ENCODE data around the gene PRDM16. TPM values are rescaled to one million over a fixed set of nuclear protein-coding genes. Genes with fewer than 3 reads are reported as not detected.

Gene PRDM16
- total and polyA plus RNA-seq, 2 experiments from 2014 or later = 0.14 to 0.16 TPM

DNA sequence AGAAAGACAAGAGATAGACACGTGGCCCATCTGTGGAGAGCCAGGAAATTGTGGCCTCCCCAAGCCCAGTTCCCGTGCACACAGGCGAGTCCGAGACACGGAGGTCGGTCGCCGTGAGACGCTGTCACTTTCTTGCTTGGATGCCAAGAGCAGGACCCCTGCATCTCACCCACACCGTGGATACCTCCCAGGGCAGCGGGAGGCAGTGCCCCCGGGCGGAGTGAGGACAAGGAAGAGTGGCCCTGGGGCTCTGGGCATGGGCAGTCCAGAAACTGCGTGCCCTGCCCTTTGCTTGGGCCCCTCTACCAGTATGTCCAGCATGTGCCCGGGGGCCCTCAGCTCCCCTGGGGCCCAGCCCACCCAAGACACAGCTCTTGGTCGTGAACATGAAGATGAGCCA, 360.8 kb downstream of the PRDM16 start:
- ATAC-seq = no peak
- peaks cover 8% of the 10 kb centered on the region; the same call in 2 of the 3 replicates for H3K4me1 Mint-ChIP-seq

More for the DNA sequence above, 360.8 kb downstream of the PRDM16 start:
- no peaks in the 10 kb centered on the region for H3F3A ChIP-seq (replicated peaks; ENCODE audit: low read depth)
- Mint-ChIP-seq H3K27ac (no peak overlapping the region), H3K36me3 (ENCODE audit: low read depth) (no peaks in the 10 kb centered on the region), H3K4me3 (no peak overlapping the region), H3K9me3 (no peaks in the 10 kb centered on the region), H3K27me3 (ENCODE audit: insufficient read depth, low read depth, poor library complexity) (peaks cover 7% of the 10 kb centered on the region)
- no peaks in the 10 kb centered on the region for H3K9me2 ChIP-seq (ENCODE audit: insufficient read depth)
- no peaks in the 10 kb centered on the region for H3K79me2 ChIP-seq (replicated peaks; ENCODE audit: insufficient read depth)
- no peak for DNase-seq (ENCODE audit: low spot score)
- H3K27ac ChIP-seq (ENCODE audit: low read depth) = no peak overlapping the region
- no peaks in the 10 kb centered on the region for H3K4me1 ChIP-seq (ENCODE audit: insufficient read depth)
- TF ChIP-seq POLR2AphosphoS5 (IDR thresholded peaks at IDR 0.05; ENCODE audit: low read depth) (no peak), STAT1 (IDR thresholded peaks at IDR 0.05; ENCODE audit: unreplicated experiment) (no peak), CREB1 (CRISPR knock-in tag; IDR thresholded peaks at IDR 0.05; ENCODE audit: low read depth) (no peak), EZH2 (IDR thresholded peaks at IDR 0.05; ENCODE audit: low read depth, unreplicated experiment) (no peak), ZNF331 (CRISPR knock-in tag; IDR thresholded peaks at IDR 0.05; ENCODE audit: low read depth) (no peak), NANOG (IDR thresholded peaks at IDR 0.05; ENCODE audit: borderline replicate concordance) (no peak), JUNB (IDR thresholded peaks at IDR 0.05; ENCODE audit: unreplicated experiment) (no peak), ZNF114 (CRISPR knock-in tag; IDR thresholded peaks at IDR 0.05) (no peak), EZH2phosphoT487 (IDR thresholded peaks at IDR 0.05; ENCODE audit: unreplicated experiment) (no peak)
- TF ChIP-seq, protein P1, sequence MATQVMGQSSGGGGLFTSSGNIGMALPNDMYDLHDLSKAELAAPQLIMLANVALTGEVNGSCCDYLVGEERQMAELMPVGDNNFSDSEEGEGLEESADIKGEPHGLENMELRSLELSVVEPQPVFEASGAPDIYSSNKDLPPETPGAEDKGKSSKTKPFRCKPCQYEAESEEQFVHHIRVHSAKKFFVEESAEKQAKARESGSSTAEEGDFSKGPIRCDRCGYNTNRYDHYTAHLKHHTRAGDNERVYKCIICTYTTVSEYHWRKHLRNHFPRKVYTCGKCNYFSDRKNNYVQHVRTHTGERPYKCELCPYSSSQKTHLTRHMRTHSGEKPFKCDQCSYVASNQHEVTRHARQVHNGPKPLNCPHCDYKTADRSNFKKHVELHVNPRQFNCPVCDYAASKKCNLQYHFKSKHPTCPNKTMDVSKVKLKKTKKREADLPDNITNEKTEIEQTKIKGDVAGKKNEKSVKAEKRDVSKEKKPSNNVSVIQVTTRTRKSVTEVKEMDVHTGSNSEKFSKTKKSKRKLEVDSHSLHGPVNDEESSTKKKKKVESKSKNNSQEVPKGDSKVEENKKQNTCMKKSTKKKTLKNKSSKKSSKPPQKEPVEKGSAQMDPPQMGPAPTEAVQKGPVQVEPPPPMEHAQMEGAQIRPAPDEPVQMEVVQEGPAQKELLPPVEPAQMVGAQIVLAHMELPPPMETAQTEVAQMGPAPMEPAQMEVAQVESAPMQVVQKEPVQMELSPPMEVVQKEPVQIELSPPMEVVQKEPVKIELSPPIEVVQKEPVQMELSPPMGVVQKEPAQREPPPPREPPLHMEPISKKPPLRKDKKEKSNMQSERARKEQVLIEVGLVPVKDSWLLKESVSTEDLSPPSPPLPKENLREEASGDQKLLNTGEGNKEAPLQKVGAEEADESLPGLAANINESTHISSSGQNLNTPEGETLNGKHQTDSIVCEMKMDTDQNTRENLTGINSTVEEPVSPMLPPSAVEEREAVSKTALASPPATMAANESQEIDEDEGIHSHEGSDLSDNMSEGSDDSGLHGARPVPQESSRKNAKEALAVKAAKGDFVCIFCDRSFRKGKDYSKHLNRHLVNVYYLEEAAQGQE (IDR thresholded peaks at IDR 0.05; ENCODE audit: unreplicated experiment) = no peak
- TF ChIP-seq, protein P2, sequence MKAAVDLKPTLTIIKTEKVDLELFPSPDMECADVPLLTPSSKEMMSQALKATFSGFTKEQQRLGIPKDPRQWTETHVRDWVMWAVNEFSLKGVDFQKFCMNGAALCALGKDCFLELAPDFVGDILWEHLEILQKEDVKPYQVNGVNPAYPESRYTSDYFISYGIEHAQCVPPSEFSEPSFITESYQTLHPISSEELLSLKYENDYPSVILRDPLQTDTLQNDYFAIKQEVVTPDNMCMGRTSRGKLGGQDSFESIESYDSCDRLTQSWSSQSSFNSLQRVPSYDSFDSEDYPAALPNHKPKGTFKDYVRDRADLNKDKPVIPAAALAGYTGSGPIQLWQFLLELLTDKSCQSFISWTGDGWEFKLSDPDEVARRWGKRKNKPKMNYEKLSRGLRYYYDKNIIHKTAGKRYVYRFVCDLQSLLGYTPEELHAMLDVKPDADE (IDR thresholded peaks at IDR 0.05) = no peak
- TF ChIP-seq, protein P3, sequence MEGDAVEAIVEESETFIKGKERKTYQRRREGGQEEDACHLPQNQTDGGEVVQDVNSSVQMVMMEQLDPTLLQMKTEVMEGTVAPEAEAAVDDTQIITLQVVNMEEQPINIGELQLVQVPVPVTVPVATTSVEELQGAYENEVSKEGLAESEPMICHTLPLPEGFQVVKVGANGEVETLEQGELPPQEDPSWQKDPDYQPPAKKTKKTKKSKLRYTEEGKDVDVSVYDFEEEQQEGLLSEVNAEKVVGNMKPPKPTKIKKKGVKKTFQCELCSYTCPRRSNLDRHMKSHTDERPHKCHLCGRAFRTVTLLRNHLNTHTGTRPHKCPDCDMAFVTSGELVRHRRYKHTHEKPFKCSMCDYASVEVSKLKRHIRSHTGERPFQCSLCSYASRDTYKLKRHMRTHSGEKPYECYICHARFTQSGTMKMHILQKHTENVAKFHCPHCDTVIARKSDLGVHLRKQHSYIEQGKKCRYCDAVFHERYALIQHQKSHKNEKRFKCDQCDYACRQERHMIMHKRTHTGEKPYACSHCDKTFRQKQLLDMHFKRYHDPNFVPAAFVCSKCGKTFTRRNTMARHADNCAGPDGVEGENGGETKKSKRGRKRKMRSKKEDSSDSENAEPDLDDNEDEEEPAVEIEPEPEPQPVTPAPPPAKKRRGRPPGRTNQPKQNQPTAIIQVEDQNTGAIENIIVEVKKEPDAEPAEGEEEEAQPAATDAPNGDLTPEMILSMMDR (conservative IDR thresholded peaks at IDR 0.05; ENCODE audit: low read depth in 2 of 2) = no peak
- TF ChIP-seq, protein P4, sequence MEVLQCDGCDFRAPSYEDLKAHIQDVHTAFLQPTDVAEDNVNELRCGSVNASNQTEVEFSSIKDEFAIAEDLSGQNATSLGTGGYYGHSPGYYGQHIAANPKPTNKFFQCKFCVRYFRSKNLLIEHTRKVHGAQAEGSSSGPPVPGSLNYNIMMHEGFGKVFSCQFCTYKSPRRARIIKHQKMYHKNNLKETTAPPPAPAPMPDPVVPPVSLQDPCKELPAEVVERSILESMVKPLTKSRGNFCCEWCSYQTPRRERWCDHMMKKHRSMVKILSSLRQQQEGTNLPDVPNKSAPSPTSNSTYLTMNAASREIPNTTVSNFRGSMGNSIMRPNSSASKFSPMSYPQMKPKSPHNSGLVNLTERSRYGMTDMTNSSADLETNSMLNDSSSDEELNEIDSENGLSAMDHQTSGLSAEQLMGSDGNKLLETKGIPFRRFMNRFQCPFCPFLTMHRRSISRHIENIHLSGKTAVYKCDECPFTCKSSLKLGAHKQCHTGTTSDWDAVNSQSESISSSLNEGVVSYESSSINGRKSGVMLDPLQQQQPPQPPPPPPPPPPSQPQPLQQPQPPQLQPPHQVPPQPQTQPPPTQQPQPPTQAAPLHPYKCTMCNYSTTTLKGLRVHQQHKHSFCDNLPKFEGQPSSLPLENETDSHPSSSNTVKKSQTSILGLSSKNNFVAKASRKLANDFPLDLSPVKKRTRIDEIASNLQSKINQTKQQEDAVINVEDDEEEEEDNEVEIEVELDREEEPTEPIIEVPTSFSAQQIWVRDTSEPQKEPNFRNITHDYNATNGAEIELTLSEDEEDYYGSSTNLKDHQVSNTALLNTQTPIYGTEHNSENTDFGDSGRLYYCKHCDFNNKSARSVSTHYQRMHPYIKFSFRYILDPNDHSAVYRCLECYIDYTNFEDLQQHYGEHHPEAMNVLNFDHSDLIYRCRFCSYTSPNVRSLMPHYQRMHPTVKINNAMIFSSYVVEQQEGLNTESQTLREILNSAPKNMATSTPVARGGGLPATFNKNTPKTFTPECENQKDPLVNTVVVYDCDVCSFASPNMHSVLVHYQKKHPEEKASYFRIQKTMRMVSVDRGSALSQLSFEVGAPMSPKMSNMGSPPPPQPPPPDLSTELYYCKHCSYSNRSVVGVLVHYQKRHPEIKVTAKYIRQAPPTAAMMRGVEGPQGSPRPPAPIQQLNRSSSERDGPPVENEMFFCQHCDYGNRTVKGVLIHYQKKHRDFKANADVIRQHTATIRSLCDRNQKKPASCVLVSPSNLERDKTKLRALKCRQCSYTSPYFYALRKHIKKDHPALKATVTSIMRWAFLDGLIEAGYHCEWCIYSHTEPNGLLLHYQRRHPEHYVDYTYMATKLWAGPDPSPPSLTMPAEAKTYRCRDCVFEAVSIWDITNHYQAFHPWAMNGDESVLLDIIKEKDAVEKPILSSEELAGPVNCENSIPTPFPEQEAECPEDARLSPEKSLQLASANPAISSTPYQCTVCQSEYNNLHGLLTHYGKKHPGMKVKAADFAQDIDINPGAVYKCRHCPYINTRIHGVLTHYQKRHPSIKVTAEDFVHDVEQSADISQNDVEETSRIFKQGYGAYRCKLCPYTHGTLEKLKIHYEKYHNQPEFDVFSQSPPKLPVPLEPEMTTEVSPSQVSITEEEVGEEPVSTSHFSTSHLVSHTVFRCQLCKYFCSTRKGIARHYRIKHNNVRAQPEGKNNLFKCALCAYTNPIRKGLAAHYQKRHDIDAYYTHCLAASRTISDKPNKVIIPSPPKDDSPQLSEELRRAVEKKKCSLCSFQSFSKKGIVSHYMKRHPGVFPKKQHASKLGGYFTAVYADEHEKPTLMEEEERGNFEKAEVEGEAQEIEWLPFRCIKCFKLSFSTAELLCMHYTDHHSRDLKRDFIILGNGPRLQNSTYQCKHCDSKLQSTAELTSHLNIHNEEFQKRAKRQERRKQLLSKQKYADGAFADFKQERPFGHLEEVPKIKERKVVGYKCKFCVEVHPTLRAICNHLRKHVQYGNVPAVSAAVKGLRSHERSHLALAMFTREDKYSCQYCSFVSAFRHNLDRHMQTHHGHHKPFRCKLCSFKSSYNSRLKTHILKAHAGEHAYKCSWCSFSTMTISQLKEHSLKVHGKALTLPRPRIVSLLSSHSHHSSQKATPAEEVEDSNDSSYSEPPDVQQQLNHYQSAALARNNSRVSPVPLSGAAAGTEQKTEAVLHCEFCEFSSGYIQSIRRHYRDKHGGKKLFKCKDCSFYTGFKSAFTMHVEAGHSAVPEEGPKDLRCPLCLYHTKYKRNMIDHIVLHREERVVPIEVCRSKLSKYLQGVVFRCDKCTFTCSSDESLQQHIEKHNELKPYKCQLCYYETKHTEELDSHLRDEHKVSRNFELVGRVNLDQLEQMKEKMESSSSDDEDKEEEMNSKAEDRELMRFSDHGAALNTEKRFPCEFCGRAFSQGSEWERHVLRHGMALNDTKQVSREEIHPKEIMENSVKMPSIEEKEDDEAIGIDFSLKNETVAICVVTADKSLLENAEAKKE (CRISPR knock-in tag; IDR thresholded peaks at IDR 0.05) = no peak
- H4K20me1 ChIP-seq (replicated peaks; ENCODE audit: insufficient read depth) = no peaks in the 10 kb centered on the region
- no peaks in the 10 kb centered on the region for H3K36me3 ChIP-seq (ENCODE audit: insufficient read depth)
- no peak overlapping the region for H2AFZ ChIP-seq
- no peaks in the 10 kb centered on the region for H3K27me3 ChIP-seq (ENCODE audit: insufficient read depth)
- H3K4me2 ChIP-seq = no peak overlapping the region
- H3K4me3 ChIP-seq = no peak overlapping the region

All from GM23338 (cell line).